WTC11 (cell line): Measurements from ENCODE around the gene ADAMTS12. TPM values are rescaled to one million over a fixed set of nuclear protein-coding genes. Genes with fewer than 3 reads are reported as not detected.

Experiments used
- ATAC-seq: fragments of 200-7000 bp; cut with Tn5 transposase; 2 replicates; pipeline ENCODE4 v1.10.0; 2021; ENCODE audit warnings: mild to moderate bottlenecking, moderate library complexity
- CTCF ChIA-PET: fragments of 300-600 bp; sonication (Branson Sonifier 250); formaldehyde crosslinking; loops from one replicate; lab custom pipeline; 2021; ENCODE audit warnings: antibody characterized with exemption; lab: Charles Lee
- POLR2A ChIA-PET: fragments of 350-600 bp; sonication (Branson Sonifier 250); formaldehyde crosslinking; loops from one replicate; lab custom pipeline; 2021; ENCODE audit warnings: antibody characterized with exemption; lab: Charles Lee
- DNase-seq: peaks from one replicate; pipeline ENCODE4 v3.0.0; 2021; ENCODE audit warnings: low spot score
- H3K27ac Mint-ChIP-seq: 2 replicates; pipeline ENCODE4 v1.8.0; 2021; ENCODE audit warnings: mixed read lengths
- H3K27me3 Mint-ChIP-seq: 2 replicates; pipeline ENCODE4 v1.8.0; 2021; ENCODE audit warnings: low read depth, mild to moderate bottlenecking, moderate library complexity, mixed read lengths
- H3K36me3 Mint-ChIP-seq: 2 replicates; pipeline ENCODE4 v1.8.0; 2021; ENCODE audit warnings: mixed read lengths
- H3K4me1 Mint-ChIP-seq: 2 replicates; pipeline ENCODE4 v1.8.0; 2022; ENCODE audit warnings: mixed read lengths
- H3K4me3 Mint-ChIP-seq: 2 replicates; pipeline ENCODE4 v1.8.0; 2021; ENCODE audit warnings: mild to moderate bottlenecking, moderate library complexity, mixed read lengths
- H3K9me3 Mint-ChIP-seq: 2 replicates; pipeline ENCODE4 v1.8.0; 2021; ENCODE audit warnings: mixed read lengths
- ATF6 ChIP-seq: sonication (generic); formaldehyde crosslinking; IDR thresholded peaks from 2 replicates; pipeline ENCODE4 v1.8.1; 2023; ENCODE audit warnings: mild to moderate bottlenecking, missing genetic modification reagents
- CREB1 ChIP-seq: sonication (generic); formaldehyde crosslinking; IDR thresholded peaks from 2 replicates; pipeline ENCODE4 v1.8.0; 2023; ENCODE audit warnings: mild to moderate bottlenecking, missing genetic modification reagents
- E2F1 ChIP-seq: sonication (generic); formaldehyde crosslinking; IDR thresholded peaks from 2 replicates; pipeline ENCODE4 v1.8.0; 2022; ENCODE audit warnings: mild to moderate bottlenecking, missing genetic modification reagents
- ERG ChIP-seq: fragments of 250-450 bp; sonication (Bioruptor Pico); IDR thresholded peaks from 2 replicates; pipeline ENCODE4 v1.8.0; 2021; ENCODE audit warnings: mild to moderate bottlenecking
- ESRRA ChIP-seq: sonication (generic); formaldehyde crosslinking; IDR thresholded peaks from 2 replicates; pipeline ENCODE4 v1.8.1; 2022; ENCODE audit warnings: mild to moderate bottlenecking, missing genetic modification reagents, borderline replicate concordance
- GRHL2 ChIP-seq: fragments of 250-450 bp; sonication (Bioruptor Pico); IDR thresholded peaks from 2 replicates; pipeline ENCODE4 v1.8.0; 2022; ENCODE audit warnings: mild to moderate bottlenecking, moderate library complexity; ENCODE audit not compliant: insufficient replicate concordance, severe bottlenecking
- JAZF1 ChIP-seq: fragments of 250-450 bp; sonication (Bioruptor Pico); IDR thresholded peaks from 2 replicates; pipeline ENCODE4 v1.9.0; 2021; ENCODE audit warnings: moderate library complexity, mild to moderate bottlenecking, inconsistent platforms
- MYBL2 ChIP-seq: sonication (generic); formaldehyde crosslinking; IDR thresholded peaks from 2 replicates; pipeline ENCODE4 v1.8.1; 2023; ENCODE audit warnings: mild to moderate bottlenecking, moderate library complexity, missing genetic modification reagents
- NFE2L1 ChIP-seq: sonication (generic); formaldehyde crosslinking; IDR thresholded peaks from 2 replicates; pipeline ENCODE4 v1.8.1; 2023; ENCODE audit warnings: missing genetic modification reagents
- STAT6 ChIP-seq: sonication (generic); formaldehyde crosslinking; conservative IDR thresholded peaks from 2 replicates; pipeline ENCODE4 v1.8.1; 2023; ENCODE audit warnings: mild to moderate bottlenecking, low read depth, missing genetic modification reagents, moderate library complexity
- ZBTB21 ChIP-seq: sonication (generic); formaldehyde crosslinking; IDR thresholded peaks from 2 replicates; pipeline ENCODE4 v1.8.1; 2023; ENCODE audit warnings: mild to moderate bottlenecking, missing genetic modification reagents, borderline replicate concordance
- ZMAT4 ChIP-seq: fragments of 250-450 bp; sonication (Bioruptor Pico); IDR thresholded peaks from 2 replicates; pipeline ENCODE4 v1.9.0; 2021; ENCODE audit warnings: mild to moderate bottlenecking
- ZNF423 ChIP-seq: fragments of 250-450 bp; sonication (Bioruptor Pico); IDR thresholded peaks from 2 replicates; pipeline ENCODE4 v2.1.2; 2022; ENCODE audit warnings: mild to moderate bottlenecking, moderate library complexity
- total RNA-seq: library from RNA; stranded (reverse); gene quantifications from 3 replicates; pipeline ENCODE4 v1.2.3, GENCODE V29; 2021

ADAMTS12 gene
- total RNA-seq, 1 experiment from 2014 or later, result 13.5 TPM

- TF ChIP-seq ATF6 (CRISPR knock-in tag) (no peak), ESRRA (no peak), NFE2L1 (CRISPR knock-in tag) (no peak)
These were observed 203.7 kb downstream of the ADAMTS12 start (continued) for GRCh38 chr5:33688066-33688465.

GRCh38 chr5:33685873-33686755, 205.7 kb downstream of the ADAMTS12 start:
- peak; percentile 96 for ATAC-seq

GRCh38 chr5:33684496-33685159, 207.2 kb downstream of the ADAMTS12 start:
- 0 out of 2 replicates have a peak, but pooled peaks cover 3% of the 10 kb centered on the region for H3K36me3 Mint-ChIP-seq
- no peak for TF ChIP-seq ZNF423 (CRISPR knock-in tag)
- TF ChIP-seq CREB1 (CRISPR knock-in tag), result no peak
- no peak for TF ChIP-seq STAT6 (CRISPR knock-in tag)
- no peak for TF ChIP-seq ZMAT4 (CRISPR knock-in tag)
- no peak for TF ChIP-seq GRHL2 (CRISPR knock-in tag)
- DNase-seq (no peak), ATAC-seq (no peak)
- no peaks in the 10 kb centered on the region for H3K9me3 Mint-ChIP-seq
- no peaks in the 10 kb centered on the region for H3K27me3 Mint-ChIP-seq
- ChIA-PET CTCF (no interaction called here), POLR2A (no interaction called here)
- peaks cover 22% of the 10 kb centered on the region for H3K4me1 Mint-ChIP-seq
- H3K27ac Mint-ChIP-seq, result no peak overlapping the region
- no peak overlapping the region for H3K4me3 Mint-ChIP-seq

More at GRCh38 chr5:33685873-33686755, 205.7 kb downstream of the ADAMTS12 start:
- 0 out of 2 replicates have a peak, but pooled peaks cover 3% of the 10 kb centered on the region for H3K36me3 Mint-ChIP-seq
- peak; percentile 17 for DNase-seq
- no peak for TF ChIP-seq JAZF1 (CRISPR knock-in tag)
- TF ChIP-seq E2F1 (CRISPR knock-in tag), result no peak
- no peak for TF ChIP-seq ZBTB21 (CRISPR knock-in tag)
- TF ChIP-seq MYBL2 (CRISPR knock-in tag), result no peak
- no peak for TF ChIP-seq ERG (CRISPR knock-in tag)
- TF ChIP-seq, all 79 proteins: peak for 0
- ChIA-PET CTCF (interaction anchor here (0.6 kb wide), 1 partner anchor 97 kb away, joined by 3 read pairs; no protein-coding TSS in a partner anchor), POLR2A (no interaction called here)
- Mint-ChIP-seq H3K4me3 (no peak overlapping the region), H3K9me3 (no peaks in the 10 kb centered on the region), H3K27me3 (no peaks in the 10 kb centered on the region), H3K27ac (peak overlapping the region; percentile 39; the same call in 1 of the 2 replicates), H3K4me1 (peaks cover 22% of the 10 kb centered on the region)
